ENCODE results near the gene LSR.

- TF ChIP-seq POLR2AphosphoS5 (IDR thresholded peaks at IDR 0.05) (no peak), CTCF (IDR thresholded peaks at IDR 0.05) (no peak), POLR2A (IDR thresholded peaks at IDR 0.05; ENCODE audit: low read depth) (no peak), EP300 (IDR thresholded peaks at IDR 0.05) (no peak)
These were observed 2.2 kb upstream of the LSR start for GRCh38 chr19:35246466-35247092.

All from esophagus muscularis mucosa (tissue), 4 donors.